HL-60/S4 treated with retinoic acid at 250 ng/mL for 4 days and 3 days (cell line): Measurements from ENCODE around the gene ANKRD53.

Experiments used
- in situ Hi-C: fragments of 300-500 bp; cut with MboI; formaldehyde crosslinking; loops from 2 replicates; pipeline ENCODE4 v1.7.0; 2022; ENCODE audit warnings: low sequenced_read_pairs

The ANKRD53 gene

GRCh38 chr2:70964133-70964532 is 14.3 kb upstream of the ANKRD53 start:
- in situ Hi-C loops: no loop called here

DNA sequence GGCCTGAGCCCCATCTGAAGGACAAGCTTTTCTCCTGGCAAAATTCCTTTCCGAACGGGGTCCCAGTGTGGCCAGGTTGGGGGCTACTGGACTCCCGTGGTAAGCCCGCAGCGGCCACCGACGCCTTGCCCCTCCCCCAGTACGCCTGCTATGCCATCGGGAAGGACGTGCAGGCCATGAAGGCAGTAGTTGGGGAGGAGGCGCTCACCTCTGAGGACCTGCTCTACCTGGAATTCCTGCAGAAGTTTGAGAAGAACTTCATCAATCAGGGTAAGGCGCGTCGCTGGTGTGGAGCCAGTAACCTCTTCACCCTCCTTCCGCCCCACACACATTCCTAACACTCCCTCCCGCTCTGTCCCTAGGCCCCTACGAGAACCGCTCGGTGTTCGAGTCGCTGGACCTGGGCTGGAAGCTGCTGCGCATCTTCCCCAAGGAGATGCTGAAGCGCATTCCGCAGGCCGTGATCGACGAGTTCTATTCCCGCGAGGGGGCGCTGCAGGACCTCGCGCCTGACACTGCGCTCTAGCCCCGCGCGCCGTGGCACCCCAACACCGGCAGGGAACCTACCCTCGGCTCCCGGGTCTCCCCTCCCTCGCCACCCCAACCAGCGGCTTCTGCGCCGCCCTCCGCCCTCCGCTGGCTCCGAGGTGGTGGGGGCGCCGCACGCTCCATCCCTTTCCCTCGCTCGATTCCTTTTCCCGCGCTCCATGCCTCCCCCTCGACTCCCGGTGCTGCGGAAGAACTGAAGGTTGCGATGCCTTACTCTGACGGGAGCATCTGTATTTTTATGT is 13.6 kb upstream of the ANKRD53 start:
- in situ Hi-C loops: no loop called here

GRCh38 chr2:70965506-70965905 is 12.9 kb upstream of the ANKRD53 start:
- in situ Hi-C loops: no loop called here

DNA sequence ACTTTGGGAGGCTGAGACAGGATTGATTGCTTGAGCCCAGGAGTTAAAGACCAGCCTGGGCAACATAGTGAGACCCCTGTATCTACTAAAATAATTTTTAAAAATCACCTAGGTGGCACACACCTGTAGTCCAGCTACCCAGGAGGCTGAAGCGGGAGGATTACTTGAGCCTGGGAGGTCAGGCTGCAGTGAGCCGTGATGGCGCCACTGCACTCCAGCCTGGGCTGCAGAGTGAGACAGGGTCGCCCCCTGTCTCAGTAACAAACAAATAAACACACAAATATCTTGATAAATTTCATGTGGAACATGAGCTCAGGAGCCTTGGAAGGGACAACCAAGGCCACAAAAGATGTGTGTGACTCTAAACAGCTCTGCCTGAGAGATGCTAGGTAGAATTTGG is 11.7 kb upstream of the ANKRD53 start:
- in situ Hi-C loops: no loop called here

GRCh38 chr2:70967189-70967588 is 11.2 kb upstream of the ANKRD53 start:
- in situ Hi-C loops: no loop called here

- in situ Hi-C loops: no loop called here
Observed at GRCh38 chr2:70974592-70974991, 3.8 kb upstream of the ANKRD53 start.

GRCh38 chr2:70975237-70975636 is 3.2 kb upstream of the ANKRD53 start:
- in situ Hi-C loops: no loop called here

GRCh38 chr2:70977605-70978205 is 725 bp upstream of the ANKRD53 start:
- in situ Hi-C loops: no loop called here

DNA sequence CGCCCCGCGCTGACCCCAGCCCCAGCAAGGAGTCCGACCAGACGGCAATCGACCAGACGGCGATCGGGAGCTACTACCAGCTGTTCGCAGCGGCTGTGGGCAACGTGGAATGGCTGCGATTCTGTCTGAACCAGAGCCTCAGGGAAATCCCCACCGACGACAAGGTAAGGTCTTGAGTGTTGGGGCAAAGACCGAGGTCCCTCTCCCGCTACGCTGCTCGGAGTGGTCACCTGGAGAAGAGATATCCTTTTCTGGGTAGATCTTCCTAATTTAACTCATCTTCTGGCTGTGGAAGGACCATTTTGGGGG is 704 bp downstream of the ANKRD53 start:
- in situ Hi-C loops: no loop called here

- in situ Hi-C loops: no loop called here
Observed at GRCh38 chr2:70979626-70980025, 1.2 kb downstream of the ANKRD53 start.

- in situ Hi-C loops: no loop called here
Observed at GRCh38 chr2:70981421-70981820, 3.0 kb downstream of the ANKRD53 start.

GRCh38 chr2:70981866-70982810 is 3.7 kb downstream of the ANKRD53 start:
- in situ Hi-C loops: no loop called here

DNA sequence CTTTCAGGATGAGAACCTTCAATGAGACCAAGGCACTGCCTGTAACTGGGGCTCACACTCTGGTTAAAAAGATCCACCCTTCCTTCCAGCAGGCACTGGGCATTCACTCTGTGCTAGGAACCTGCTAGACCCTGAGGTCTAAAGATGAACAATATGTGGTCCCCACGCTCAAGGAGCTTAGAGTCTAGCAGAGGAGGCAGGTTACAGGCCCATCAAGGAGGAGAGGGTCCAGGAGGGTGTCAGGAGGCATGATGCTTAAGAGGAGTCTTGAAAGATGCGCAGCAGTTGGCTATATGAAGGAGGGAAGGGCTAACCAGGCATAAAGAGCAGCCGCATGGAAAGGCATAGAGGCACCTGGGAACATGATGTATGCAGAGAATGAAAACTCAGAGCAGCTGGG is 4.5 kb downstream of the ANKRD53 start:
- in situ Hi-C loops: no loop called here

DNA sequence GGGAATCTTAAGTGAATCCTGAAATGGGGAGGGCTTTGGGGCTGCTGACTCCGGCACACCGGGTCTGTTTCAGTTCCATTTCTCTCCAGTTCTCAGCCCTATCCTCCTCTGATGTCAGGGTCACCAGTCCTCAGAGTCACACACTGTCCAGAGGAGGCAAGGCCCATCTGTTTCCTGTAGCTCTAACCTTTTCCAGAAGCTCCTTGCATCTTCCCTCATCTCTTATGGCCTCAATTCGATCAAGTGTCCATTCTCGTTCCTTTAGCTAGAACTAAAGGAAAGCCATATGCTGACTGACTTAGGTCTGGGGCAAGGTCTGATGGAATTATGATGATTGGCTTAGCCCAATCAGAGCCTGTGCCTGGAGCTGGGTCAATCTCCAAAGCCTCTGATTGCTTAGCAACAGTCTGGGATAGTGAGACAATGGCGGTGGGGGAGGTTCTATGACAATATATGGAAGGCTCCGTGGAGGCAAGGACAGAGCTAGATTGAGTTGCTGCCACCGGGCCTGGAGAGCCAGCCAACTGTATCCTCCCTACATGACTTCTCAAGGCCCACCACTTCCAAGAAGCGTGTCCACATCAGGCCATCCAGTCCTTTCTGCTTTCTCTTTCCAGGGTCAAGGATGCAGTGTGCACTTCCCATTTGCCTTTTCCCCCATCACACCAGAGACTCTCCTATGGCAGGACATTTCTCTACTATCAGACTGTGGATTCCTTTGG is 5.2 kb downstream of the ANKRD53 start:
- in situ Hi-C loops: no loop called here

DNA sequence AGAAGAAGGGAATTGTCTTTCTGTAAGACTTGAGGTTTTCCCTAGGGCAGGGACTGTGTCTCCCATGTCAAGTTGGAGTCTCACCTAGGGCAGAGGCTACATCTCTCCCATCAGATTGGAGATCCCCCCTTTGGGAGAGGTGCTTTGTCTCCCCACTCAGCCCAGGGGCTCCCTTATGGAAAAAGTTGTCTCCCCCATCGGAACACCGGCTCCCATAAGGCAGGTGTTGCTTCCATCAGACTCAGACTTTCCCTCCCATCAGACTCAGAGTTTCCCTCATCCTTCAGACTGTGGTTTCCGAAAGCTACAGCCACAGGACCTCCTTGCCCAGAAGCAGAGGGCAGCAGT is 5.8 kb downstream of the ANKRD53 start:
- in situ Hi-C loops: no loop called here

GRCh38 chr2:70984576-70985282 is 6.3 kb downstream of the ANKRD53 start:
- in situ Hi-C loops: no loop called here

- in situ Hi-C loops: no loop called here
Observed at GRCh38 chr2:70985283-70985688, 6.9 kb downstream of the ANKRD53 start.

- in situ Hi-C loops: no loop called here
Observed at GRCh38 chr2:70985956-70986355, 7.5 kb downstream of the ANKRD53 start.

- in situ Hi-C loops: no loop called here
Observed at GRCh38 chr2:70986499-70987189, 8.2 kb downstream of the ANKRD53 start.

DNA sequence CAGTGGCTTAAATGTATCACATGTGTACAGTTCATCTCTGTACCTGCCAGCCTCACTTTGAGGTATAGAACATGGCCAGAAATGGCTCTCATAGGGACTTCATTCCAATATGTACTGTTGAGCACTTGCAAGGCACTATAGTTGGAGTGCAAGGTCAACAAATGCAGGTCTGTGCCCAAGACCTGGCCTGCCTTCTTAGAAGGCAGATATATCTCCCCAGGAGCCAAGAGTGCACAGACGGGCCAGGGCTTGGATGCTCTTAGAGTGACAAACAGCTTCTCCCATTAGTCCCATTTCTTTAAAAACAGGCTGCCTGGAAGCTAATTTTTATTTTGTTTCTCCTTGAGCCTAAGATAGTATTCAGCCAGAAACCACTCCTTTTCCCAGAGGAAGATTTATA is 9.0 kb downstream of the ANKRD53 start:
- in situ Hi-C loops: no loop called here
